ENCODE data around the gene COPG1. TPM values are rescaled to one million over a fixed set of nuclear protein-coding genes. Genes with fewer than 3 reads are reported as not detected.
"Not testable (repeated sequence)": the region's sequence is repeated elsewhere in the genome, so short reads cannot be mapped to it uniquely, and the experiment has no call there.

COPG1 gene
- total RNA-seq, 2 experiments from 2014 or later: 131 to 138 TPM

- Mint-ChIP-seq H3K36me3 (peaks cover 4% of the 10 kb centered on the region), H3K4me1 (peaks cover 60% of the 10 kb centered on the region), H3K27ac (peak overlapping the region; percentile 85), H3K27me3 (no peaks in the 10 kb centered on the region), H3K9me3 (no peaks in the 10 kb centered on the region), H3K4me3 (peak overlapping the region; percentile 30)
- ATAC-seq (ENCODE audit: low read depth) (peak; percentile 72), DNase-seq (no peak)
- POLR2A ChIA-PET: interaction anchor here (1.0 to 2.3 kb wide), 6 partner anchors 8 to 110 kb away, joined by 3 to 9 read pairs (median 7); partner anchors contain the start of genes CNBP and RAB43
Measured at GRCh38 chr3:129230311-129231019, 18.9 kb upstream of the COPG1 start.

GRCh38 chr3:129231331-129232119, 17.9 kb upstream of the COPG1 start:
- peak overlapping the region; percentile 36 for H3K4me3 Mint-ChIP-seq
- H3K27me3 Mint-ChIP-seq: no peaks in the 10 kb centered on the region
- no peak for DNase-seq
- H3K4me1 Mint-ChIP-seq: peaks cover 57% of the 10 kb centered on the region
- peak overlapping the region; percentile 50 for H3K27ac Mint-ChIP-seq
- POLR2A ChIA-PET: interaction anchor here (1.0 to 2.3 kb wide), 6 partner anchors 7 to 111 kb away, joined by 3 to 9 read pairs (median 7); partner anchors contain the start of genes CNBP and RAB43
- H3K9me3 Mint-ChIP-seq: no peaks in the 10 kb centered on the region
- ATAC-seq (ENCODE audit: low read depth): no peak
- H3K36me3 Mint-ChIP-seq: peaks cover 4% of the 10 kb centered on the region

DNA sequence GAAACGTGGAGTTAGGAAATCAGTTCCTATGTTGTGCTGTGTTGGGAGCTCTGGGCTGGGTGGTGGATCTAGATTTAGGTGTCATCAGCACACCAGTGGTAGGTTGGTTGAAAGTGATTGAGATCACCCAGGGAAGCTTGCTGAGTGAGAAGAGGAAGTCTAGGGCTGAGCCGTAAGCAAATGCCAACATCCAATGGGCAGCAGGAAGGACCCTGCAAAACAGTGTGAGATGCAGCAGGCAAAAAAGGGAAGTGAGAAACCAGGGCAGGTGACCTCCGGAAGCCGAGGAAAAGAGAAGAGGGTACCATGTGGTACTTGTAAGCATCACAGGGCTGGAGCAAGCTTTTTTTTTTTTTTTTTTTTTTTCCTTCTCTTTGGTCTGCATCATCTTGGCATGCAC, 15.9 kb upstream of the COPG1 start:
- Mint-ChIP-seq H3K36me3 (peaks cover 4% of the 10 kb centered on the region), H3K9me3 (no peaks in the 10 kb centered on the region), H3K4me3 (peak overlapping the region; percentile 66), H3K4me1 (peaks cover 48% of the 10 kb centered on the region), H3K27ac (peak overlapping the region; percentile 84), H3K27me3 (no peaks in the 10 kb centered on the region)
- DNase-seq (no peak), ATAC-seq (ENCODE audit: low read depth) (peak; percentile 40)
- POLR2A ChIA-PET: interaction anchor here (0.5 to 8.2 kb wide), 9 partner anchors 8 to 555 kb away, joined by 3 to 86 read pairs (median 5); partner anchors contain the start of gene CNBP

GRCh38 chr3:129234441-129234840, 15.0 kb upstream of the COPG1 start:
- DNase-seq: no peak
- H3K27me3 Mint-ChIP-seq: no peaks in the 10 kb centered on the region
- peaks cover 4% of the 10 kb centered on the region for H3K36me3 Mint-ChIP-seq
- no peak overlapping the region for H3K4me3 Mint-ChIP-seq
- no peaks in the 10 kb centered on the region for H3K9me3 Mint-ChIP-seq
- no peak for ATAC-seq (ENCODE audit: low read depth)
- peaks cover 47% of the 10 kb centered on the region for H3K4me1 Mint-ChIP-seq
- POLR2A ChIA-PET: interaction anchor here (0.7 to 8.2 kb wide), 4 partner anchors 9 to 170 kb away, joined by 4 to 86 read pairs (median 8); partner anchors contain the start of gene CNBP
- peak overlapping the region; percentile 56 for H3K27ac Mint-ChIP-seq

- POLR2A ChIA-PET: interaction anchor here (0.6 to 8.2 kb wide), 4 partner anchors 10 to 342 kb away, joined by 4 to 86 read pairs (median 6); partner anchors contain the start of genes CNBP and COPG1
- peaks cover 45% of the 10 kb centered on the region for H3K4me1 Mint-ChIP-seq
- no peaks in the 10 kb centered on the region for H3K27me3 Mint-ChIP-seq
- ATAC-seq (ENCODE audit: low read depth) (no peak), DNase-seq (no peak)
- H3K27ac Mint-ChIP-seq: no peak overlapping the region
- H3K36me3 Mint-ChIP-seq: peaks cover 4% of the 10 kb centered on the region
- no peak overlapping the region for H3K4me3 Mint-ChIP-seq
- no peaks in the 10 kb centered on the region for H3K9me3 Mint-ChIP-seq
Measured at GRCh38 chr3:129235344-129235917, 14.0 kb upstream of the COPG1 start.

- no peaks in the 10 kb centered on the region for H3K27me3 Mint-ChIP-seq
- ATAC-seq (ENCODE audit: low read depth): peak; percentile 80
- H3K4me3 Mint-ChIP-seq: peak overlapping the region; percentile 67
- DNase-seq: peak; percentile 56
- POLR2A ChIA-PET: interaction anchor here (0.9 to 8.2 kb wide), 12 partner anchors 9 to 223 kb away, joined by 3 to 86 read pairs (median 8); partner anchors contain the start of genes CNBP, COPG1 and RAB43
- no peaks in the 10 kb centered on the region for H3K9me3 Mint-ChIP-seq
- peaks cover 2% of the 10 kb centered on the region for H3K36me3 Mint-ChIP-seq
- H3K27ac Mint-ChIP-seq: peak overlapping the region; percentile 93
- H3K4me1 Mint-ChIP-seq: peaks cover 32% of the 10 kb centered on the region
Measured at GRCh38 chr3:129238945-129239705, 10.3 kb upstream of the COPG1 start.

GRCh38 chr3:129239991-129240390, 9.4 kb upstream of the COPG1 start:
- POLR2A ChIA-PET: interaction anchor here (0.6 to 8.2 kb wide), 7 partner anchors 9 to 223 kb away, joined by 3 to 86 read pairs (median 4); partner anchors contain the start of genes CNBP and COPG1
- H3K4me1 Mint-ChIP-seq: peaks cover 27% of the 10 kb centered on the region
- H3K4me3 Mint-ChIP-seq: peak overlapping the region; percentile 73
- peak overlapping the region; percentile 96 for H3K27ac Mint-ChIP-seq
- H3K27me3 Mint-ChIP-seq: no peaks in the 10 kb centered on the region
- H3K36me3 Mint-ChIP-seq: peaks cover 2% of the 10 kb centered on the region
- no peaks in the 10 kb centered on the region for H3K9me3 Mint-ChIP-seq
- DNase-seq (no peak), ATAC-seq (ENCODE audit: low read depth) (no peak)

DNA sequence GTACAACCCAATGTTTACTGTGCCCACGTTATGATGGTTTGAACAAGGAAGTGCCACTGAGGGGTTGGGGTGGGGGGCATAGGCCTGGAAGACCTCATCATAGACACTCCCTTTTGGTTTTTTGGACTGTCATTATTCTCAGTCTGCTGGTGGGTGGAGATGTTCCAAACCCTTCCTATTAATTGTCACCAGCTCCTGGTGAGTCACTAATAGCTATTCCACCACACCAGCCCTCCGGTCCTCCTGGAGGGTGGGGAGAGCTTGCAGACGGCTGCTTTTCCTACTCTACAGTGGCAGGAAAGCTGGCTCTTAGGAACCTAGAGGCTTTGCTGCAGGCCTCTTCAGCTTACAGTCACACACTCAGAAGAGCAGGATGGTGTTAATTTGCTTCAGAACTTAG, 9.0 kb upstream of the COPG1 start:
- H3K4me3 Mint-ChIP-seq: no peak overlapping the region
- H3K27me3 Mint-ChIP-seq: no peaks in the 10 kb centered on the region
- H3K27ac Mint-ChIP-seq: peak overlapping the region; percentile 96
- no peaks in the 10 kb centered on the region for H3K9me3 Mint-ChIP-seq
- peaks cover 25% of the 10 kb centered on the region for H3K4me1 Mint-ChIP-seq
- peaks cover 2% of the 10 kb centered on the region for H3K36me3 Mint-ChIP-seq
- POLR2A ChIA-PET: interaction anchor here (0.6 to 8.2 kb wide), 5 partner anchors 9 to 122 kb away, joined by 3 to 86 read pairs (median 3); partner anchors contain the start of genes CNBP and COPG1
- ATAC-seq (ENCODE audit: low read depth): no peak
- DNase-seq: no peak

DNA sequence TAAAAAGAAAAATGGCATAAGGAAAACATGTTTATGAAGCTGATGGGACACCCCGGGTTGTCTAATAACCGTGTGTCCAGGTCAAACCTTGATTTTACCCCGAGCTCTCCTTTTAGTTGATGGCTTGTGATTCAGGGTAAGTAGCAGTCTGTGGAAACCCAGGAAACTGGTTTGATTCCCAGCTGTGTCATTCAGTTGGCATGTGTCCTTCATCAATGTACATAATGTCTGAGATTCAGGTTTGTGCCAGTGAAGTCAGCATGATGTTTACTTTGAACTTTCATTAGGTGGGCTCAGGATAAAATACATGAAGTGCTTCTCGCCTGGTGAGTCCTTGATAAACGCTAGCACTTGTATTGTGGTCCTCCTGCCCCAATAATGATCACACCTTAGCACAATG, 4.3 kb upstream of the COPG1 start:
- Mint-ChIP-seq H3K36me3 (peaks cover 5% of the 10 kb centered on the region), H3K27ac (no peak overlapping the region), H3K9me3 (no peaks in the 10 kb centered on the region), H3K27me3 (no peaks in the 10 kb centered on the region), H3K4me3 (no peak overlapping the region), H3K4me1 (peaks cover 31% of the 10 kb centered on the region)
- POLR2A ChIA-PET: interaction anchor here (0.6 to 3.2 kb wide), 12 partner anchors 59 to 275 kb away, joined by 3 to 24 read pairs (median 5); partner anchors contain the start of gene CNBP
- ATAC-seq (ENCODE audit: low read depth) (no peak), DNase-seq (no peak)

DNA sequence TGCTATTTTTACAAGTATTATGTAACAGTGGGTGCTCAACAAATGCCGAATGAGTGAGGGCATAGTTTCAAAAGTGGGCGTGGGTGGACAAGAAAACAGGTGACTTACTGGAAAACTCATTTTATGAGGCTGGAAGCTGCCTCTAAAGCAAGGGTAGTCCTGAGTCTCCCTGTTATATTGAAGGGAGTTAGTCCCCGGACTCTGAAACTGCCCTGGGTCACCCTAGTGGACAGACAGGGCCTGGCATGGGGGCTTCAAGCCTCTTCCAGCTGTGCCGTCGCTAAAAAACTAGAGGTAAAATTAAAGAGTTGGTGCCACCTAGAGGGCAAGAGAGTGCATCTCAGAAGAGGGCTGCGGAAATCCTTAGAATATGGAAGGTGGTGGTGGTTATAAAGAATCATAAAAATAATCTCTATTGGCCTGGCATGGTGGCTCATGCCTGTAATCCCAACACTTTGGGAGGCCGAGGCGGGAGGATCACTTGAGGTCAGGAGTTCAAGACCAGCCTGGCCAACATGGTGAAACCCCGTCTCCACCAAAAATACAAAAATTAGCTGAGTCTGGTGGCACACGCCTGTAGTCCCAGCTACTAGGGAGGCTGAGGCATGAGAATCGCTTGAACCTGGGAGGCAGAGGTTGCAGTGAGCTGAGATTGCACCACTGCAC, 3.6 kb upstream of the COPG1 start:
- DNase-seq: peak; percentile 62
- peak; percentile 71 for ATAC-seq (ENCODE audit: low read depth)
- peak overlapping the region; percentile 30 for H3K27ac Mint-ChIP-seq
- H3K4me3 Mint-ChIP-seq, H3K27me3 Mint-ChIP-seq, H3K36me3 Mint-ChIP-seq, H3K9me3 Mint-ChIP-seq: not testable (repeated sequence)
- POLR2A ChIA-PET: interaction anchor here (0.6 to 3.2 kb wide), 17 partner anchors 22 to 275 kb away, joined by 3 to 24 read pairs (median 4); partner anchors contain the start of gene CNBP
- peaks cover 35% of the 10 kb centered on the region for H3K4me1 Mint-ChIP-seq

- DNase-seq (no peak), ATAC-seq (ENCODE audit: low read depth) (no peak)
- no peaks in the 10 kb centered on the region for H3K27me3 Mint-ChIP-seq
- no peak overlapping the region for H3K4me3 Mint-ChIP-seq
- no peak overlapping the region for H3K27ac Mint-ChIP-seq
- H3K4me1 Mint-ChIP-seq: peaks cover 37% of the 10 kb centered on the region
- H3K36me3 Mint-ChIP-seq: peaks cover 10% of the 10 kb centered on the region
- no peaks in the 10 kb centered on the region for H3K9me3 Mint-ChIP-seq
- POLR2A ChIA-PET: interaction anchor here (0.7 to 3.2 kb wide), 9 partner anchors 23 to 276 kb away, joined by 3 to 24 read pairs (median 5); partner anchors contain the start of gene CNBP
Measured at GRCh38 chr3:129246636-129247035, 2.8 kb upstream of the COPG1 start.

Data from activated naive CD8-positive, alpha-beta T cell treated with anti-CD3 and anti-CD28 coated beads, Interleukin-2, amount 10 ng/mL, durations not matched to agents 7 days and 5 days (primary cell).